Caco-2 (cell line): ENCODE measurements around the gene CREB1. TPM values are rescaled to one million over a fixed set of nuclear protein-coding genes. Genes with fewer than 3 reads are reported as not detected.

Experiments
- BruUV-seq: library from RNA; stranded (reverse); fragments of 400-500 nt; replicated peaks from 2 replicates; lab custom pipeline; 2021; lab: Mats Ljungman, UMichigan
- CTCF ChIA-PET: fragments of 300-600 bp; sonication (Branson Sonifier 250); formaldehyde crosslinking; loops from one replicate; lab custom pipeline; 2022; ENCODE audit warnings: antibody characterized with exemption; lab: Charles Lee
- POLR2A ChIA-PET: fragments of 300-600 bp; sonication (Branson Sonifier 250); formaldehyde crosslinking; loops from one replicate; lab custom pipeline; 2022; ENCODE audit warnings: antibody characterized with exemption; lab: Charles Lee
- DNase-seq, 2 experiments: peaks; one replicate each; pipeline versions ENCODE4 v3.0.0 to v3.0.0-alpha.2; 2020 to 2022
- H3K27me3 ChIP-seq: replicated peaks from 2 replicates; pipeline ENCODE4 v1.6.0; 2011; ENCODE audit warnings: low read length; ENCODE audit not compliant: control insufficient read depth, insufficient read depth
- H3K36me3 ChIP-seq: 2 replicates; pipeline ENCODE4 v1.5.1; 2011; ENCODE audit warnings: low read length; ENCODE audit not compliant: control insufficient read depth, insufficient read depth
- H3K4me1 ChIP-seq: fragments of 250-450 bp; sonication (Bioruptor Pico); 2 replicates; pipeline ENCODE4 v1.5.1; 2020; ENCODE audit warnings: mild to moderate bottlenecking
- H3K4me3 ChIP-seq: 2 replicates; pipeline ENCODE4 v1.5.1; 2011; ENCODE audit warnings: low read depth, mild to moderate bottlenecking, control low read depth, low read length
- H3K9me3 ChIP-seq: fragments of 250-450 bp; sonication (Bioruptor Pico); 2 replicates; pipeline ENCODE4 v1.5.1; 2020; ENCODE audit warnings: mild to moderate bottlenecking, moderate library complexity
- H3K27ac Mint-ChIP-seq: one replicate; pipeline ENCODE4 v1.8.0; 2022; ENCODE audit warnings: mixed read lengths; ENCODE audit not compliant: unreplicated experiment
- H3K27me3 Mint-ChIP-seq: one replicate; pipeline ENCODE4 v1.8.0; 2022; ENCODE audit warnings: mixed read lengths; ENCODE audit not compliant: insufficient read depth, unreplicated experiment
- H3K36me3 Mint-ChIP-seq: one replicate; pipeline ENCODE4 v1.8.0; 2022; ENCODE audit warnings: mild to moderate bottlenecking, mixed read lengths; ENCODE audit not compliant: insufficient read depth, unreplicated experiment
- H3K4me1 Mint-ChIP-seq: one replicate; pipeline ENCODE4 v1.8.0; 2022; ENCODE audit warnings: low read depth, mixed read lengths; ENCODE audit not compliant: unreplicated experiment
- H3K4me3 Mint-ChIP-seq: one replicate; pipeline ENCODE4 v1.8.0; 2022; ENCODE audit warnings: mild to moderate bottlenecking, moderate library complexity, mixed read lengths; ENCODE audit not compliant: unreplicated experiment
- H3K9me3 Mint-ChIP-seq: one replicate; pipeline ENCODE4 v1.8.0; 2022; ENCODE audit warnings: mixed read lengths; ENCODE audit not compliant: unreplicated experiment
- intact Hi-C: fragments of 100-400 bp; cut with micrococcal nuclease; formaldehyde crosslinking; loops from one replicate; pipeline ENCODE4 v1.10.0; 2022; ENCODE audit not compliant: unreplicated experiment
- total RNA-seq: library from RNA; stranded (reverse); gene quantifications from 2 replicates; pipeline ENCODE4 v1.2.3, GENCODE V29; 2022
- TF ChIP-seq, protein P1 (sequence below), 2 experiments: fragments of 200-600 bp in 1 of 2; IDR thresholded peaks; 1 replicate in 1 of 2; 2 replicates in 1 of 2; pipeline versions ENCODE4 v1.5.1 to v1.8.0; 2011 to 2022; ENCODE audit warnings: antibody characterized with exemption in 1 of 2, control low read depth in 1 of 2, inconsistent platforms in 1 of 2, low read depth in 1 of 2, low read length in 1 of 2, mild to moderate bottlenecking in 1 of 2, moderate library complexity in 1 of 2; ENCODE audit not compliant: insufficient read depth in 1 of 2, severe bottlenecking in 1 of 2, unreplicated experiment in 1 of 2

CREB1 gene
- total RNA-seq, 1 experiment from 2014 or later: 59.0 TPM

DNA sequence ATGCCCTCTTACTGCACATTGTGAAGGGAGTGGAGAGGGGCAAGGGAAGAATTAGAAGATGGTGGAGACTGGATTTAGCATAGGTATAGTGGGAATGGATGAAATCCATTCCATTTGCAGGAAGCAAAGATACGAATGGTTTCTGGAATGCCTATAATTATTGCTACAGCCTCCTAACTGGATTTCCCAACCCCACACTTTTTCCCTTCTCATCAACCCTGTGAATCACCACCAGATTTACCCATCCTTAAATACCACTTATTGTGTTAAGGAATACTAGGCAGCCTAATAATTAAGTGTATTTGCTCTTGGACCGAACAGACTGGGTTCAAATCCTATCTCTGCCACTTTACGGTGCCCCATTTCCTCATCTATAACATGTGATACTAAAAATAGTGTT lies 39.3 kb upstream of the CREB1 start:
- intact Hi-C loops: no loop called here

DNA sequence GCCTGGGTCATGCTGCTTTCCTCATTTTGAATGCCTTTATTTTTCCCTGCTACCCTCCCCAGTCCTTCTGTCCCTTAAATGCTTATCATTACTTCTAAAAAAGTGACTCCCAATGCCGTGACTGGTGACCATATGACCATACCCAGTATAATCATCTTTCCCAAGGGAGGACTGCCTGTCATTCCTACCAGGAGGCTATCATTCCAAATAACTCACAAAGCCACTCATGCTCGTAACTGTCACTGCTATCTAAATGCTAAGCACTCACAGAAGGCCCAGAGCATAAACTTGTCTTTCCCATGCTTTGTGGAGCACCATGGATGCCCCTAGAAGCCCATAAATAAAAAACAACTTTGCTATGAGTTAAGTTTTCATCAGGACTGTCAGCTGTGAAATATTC lies 38.7 kb upstream of the CREB1 start:
- no peak for DNase-seq
- Mint-ChIP-seq H3K4me3 (no peak overlapping the region), H3K27ac (no peak overlapping the region), H3K36me3 (no peaks in the 10 kb centered on the region), H3K9me3 (no peaks in the 10 kb centered on the region), H3K27me3 (no peaks in the 10 kb centered on the region), H3K4me1 (no peaks in the 10 kb centered on the region)
- H3K9me3 ChIP-seq: no peaks in the 10 kb centered on the region
- no peaks in the 10 kb centered on the region for H3K36me3 ChIP-seq
- ChIA-PET POLR2A (no interaction called here), CTCF (no interaction called here)
- BruUV-seq: no TSS peak
- H3K4me1 ChIP-seq: no peaks in the 10 kb centered on the region
- H3K27me3 ChIP-seq: no peaks in the 10 kb centered on the region
- H3K4me3 ChIP-seq: no peak overlapping the region
- intact Hi-C loops: no loop called here
- TF ChIP-seq, protein P1, sequence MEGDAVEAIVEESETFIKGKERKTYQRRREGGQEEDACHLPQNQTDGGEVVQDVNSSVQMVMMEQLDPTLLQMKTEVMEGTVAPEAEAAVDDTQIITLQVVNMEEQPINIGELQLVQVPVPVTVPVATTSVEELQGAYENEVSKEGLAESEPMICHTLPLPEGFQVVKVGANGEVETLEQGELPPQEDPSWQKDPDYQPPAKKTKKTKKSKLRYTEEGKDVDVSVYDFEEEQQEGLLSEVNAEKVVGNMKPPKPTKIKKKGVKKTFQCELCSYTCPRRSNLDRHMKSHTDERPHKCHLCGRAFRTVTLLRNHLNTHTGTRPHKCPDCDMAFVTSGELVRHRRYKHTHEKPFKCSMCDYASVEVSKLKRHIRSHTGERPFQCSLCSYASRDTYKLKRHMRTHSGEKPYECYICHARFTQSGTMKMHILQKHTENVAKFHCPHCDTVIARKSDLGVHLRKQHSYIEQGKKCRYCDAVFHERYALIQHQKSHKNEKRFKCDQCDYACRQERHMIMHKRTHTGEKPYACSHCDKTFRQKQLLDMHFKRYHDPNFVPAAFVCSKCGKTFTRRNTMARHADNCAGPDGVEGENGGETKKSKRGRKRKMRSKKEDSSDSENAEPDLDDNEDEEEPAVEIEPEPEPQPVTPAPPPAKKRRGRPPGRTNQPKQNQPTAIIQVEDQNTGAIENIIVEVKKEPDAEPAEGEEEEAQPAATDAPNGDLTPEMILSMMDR (IDR thresholded peaks at IDR 0.05; ENCODE audit: insufficient read depth in 1 of 2, low read depth in 1 of 2, low read length in 1 of 2, severe bottlenecking in 1 of 2, unreplicated experiment in 1 of 2): no peak

More for the DNA sequence above, 39.3 kb upstream of the CREB1 start:
- H3K27me3 ChIP-seq: no peaks in the 10 kb centered on the region
- no peaks in the 10 kb centered on the region for H3K27me3 Mint-ChIP-seq
- no peak for DNase-seq
- H3K9me3 ChIP-seq: no peaks in the 10 kb centered on the region
- POLR2A ChIA-PET: no interaction called here
- H3K4me3 Mint-ChIP-seq: no peak overlapping the region
- H3K36me3 Mint-ChIP-seq: no peaks in the 10 kb centered on the region
- no peaks in the 10 kb centered on the region for H3K36me3 ChIP-seq
- H3K4me3 ChIP-seq: no peak overlapping the region
- no peaks in the 10 kb centered on the region for H3K4me1 Mint-ChIP-seq
- BruUV-seq: no TSS peak
- TF ChIP-seq, protein P1 (IDR thresholded peaks at IDR 0.05; ENCODE audit: insufficient read depth in 1 of 2, low read depth in 1 of 2, low read length in 1 of 2, severe bottlenecking in 1 of 2, unreplicated experiment in 1 of 2): no peak
- H3K27ac Mint-ChIP-seq: no peak overlapping the region
- CTCF ChIA-PET: no interaction called here
- no peaks in the 10 kb centered on the region for H3K9me3 Mint-ChIP-seq
- H3K4me1 ChIP-seq: no peaks in the 10 kb centered on the region

DNA sequence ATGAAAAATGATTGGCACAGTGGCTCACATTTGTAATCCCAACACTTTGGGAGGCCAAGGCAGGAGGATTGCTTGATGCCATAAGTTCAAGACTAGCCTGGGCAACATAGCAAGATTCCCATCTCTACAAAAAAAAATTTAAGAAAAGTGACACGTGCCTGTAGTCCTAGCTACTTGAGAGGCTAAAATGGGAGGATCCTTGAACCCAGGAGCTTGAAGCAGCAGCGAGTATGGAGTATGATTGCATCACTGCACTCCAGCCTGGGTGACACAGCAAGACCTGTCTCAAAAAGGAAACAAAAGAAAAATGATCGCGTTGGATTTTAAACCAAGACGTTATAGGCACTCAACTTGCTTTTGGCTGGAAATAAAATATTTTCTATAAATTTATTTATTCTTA lies 37.8 kb upstream of the CREB1 start:
- Mint-ChIP-seq H3K36me3 (no peaks in the 10 kb centered on the region), H3K9me3 (no peaks in the 10 kb centered on the region), H3K4me1 (no peaks in the 10 kb centered on the region), H3K27me3 (no peaks in the 10 kb centered on the region), H3K27ac (no peak overlapping the region), H3K4me3 (no peak overlapping the region)
- POLR2A ChIA-PET: no interaction called here
- Histone ChIP-seq H3K9me3 (no peaks in the 10 kb centered on the region), H3K36me3 (no peaks in the 10 kb centered on the region), H3K27me3 (no peaks in the 10 kb centered on the region), H3K4me3 (no peak overlapping the region), H3K4me1 (no peaks in the 10 kb centered on the region)
- intact Hi-C loops: no loop called here
- no TSS peak for BruUV-seq
- DNase-seq: no peak
- CTCF ChIA-PET: no interaction called here
- TF ChIP-seq, protein P1 (IDR thresholded peaks at IDR 0.05; ENCODE audit: insufficient read depth in 1 of 2, low read depth in 1 of 2, low read length in 1 of 2, severe bottlenecking in 1 of 2, unreplicated experiment in 1 of 2): no peak
